T-helper 1 cell treated with Interleukin-12 subunit alpha and Interleukin-12 subunit beta and Interleukin-4 antibody, amounts not matched to agents 30 μg/mL and 1 μg/mL, for 36 hours (primary cell): Measurements from ENCODE around the gene APOH.

Experiments used
- H3K27ac Mint-ChIP-seq: one replicate; pipeline ENCODE4 v1.8.0; 2021; ENCODE audit warnings: mild to moderate bottlenecking, mixed read lengths
- H3K27me3 Mint-ChIP-seq: one replicate; pipeline ENCODE4 v1.8.0; 2021; ENCODE audit warnings: low read depth, mixed read lengths
- H3K36me3 Mint-ChIP-seq: one replicate; pipeline ENCODE4 v1.8.0; 2021; ENCODE audit warnings: low read depth, mixed read lengths
- H3K4me1 Mint-ChIP-seq: one replicate; pipeline ENCODE4 v1.8.0; 2021; ENCODE audit warnings: low read depth, mixed read lengths
- H3K4me3 Mint-ChIP-seq: one replicate; pipeline ENCODE4 v1.8.0; 2021; ENCODE audit warnings: mild to moderate bottlenecking, moderate library complexity, mixed read lengths
- H3K9me3 Mint-ChIP-seq: one replicate; pipeline ENCODE4 v1.8.0; 2021; ENCODE audit warnings: mixed read lengths

The APOH gene

GRCh38 chr17:66228887-66229782, at the start of gene APOH:
TSS of gene APOH (minus strand) at chr17:66229415. CDS start at chr17:66229379, 36 bp downstream.
- Mint-ChIP-seq H3K9me3 (no peaks in the 10 kb centered on the region), H3K27me3 (peaks cover 25% of the 10 kb centered on the region), H3K4me3 (no peak within 1 kb of the TSS), H3K36me3 (no peaks in the 10 kb centered on the region), H3K4me1 (no peaks in the 10 kb centered on the region), H3K27ac (no peak within 1 kb of the TSS)

DNA sequence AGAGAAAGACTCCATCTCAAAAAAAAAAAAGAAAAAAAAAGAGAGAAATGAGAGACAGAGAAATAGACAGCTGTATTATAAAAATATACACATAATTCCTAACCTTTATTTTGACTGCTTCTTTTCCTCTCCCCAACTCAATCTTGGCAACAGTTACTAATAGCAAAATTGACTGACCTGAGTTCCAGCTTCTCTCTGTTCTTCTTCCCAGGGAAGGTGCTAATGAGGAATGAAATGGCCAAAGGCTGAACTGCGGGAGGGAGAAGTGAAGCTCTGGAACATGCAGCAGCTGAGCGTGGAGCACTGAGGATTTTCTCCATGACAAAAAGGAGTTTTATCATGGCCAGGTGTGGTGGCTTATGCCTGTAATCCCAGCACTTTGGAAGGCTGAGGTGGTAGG, 48.0 kb upstream of the APOH start:
- H3K4me3 Mint-ChIP-seq, result no peak overlapping the region
- H3K9me3 Mint-ChIP-seq, result peaks cover 4% of the 10 kb centered on the region
- peaks cover 2% of the 10 kb centered on the region for H3K4me1 Mint-ChIP-seq
- no peak overlapping the region for H3K27ac Mint-ChIP-seq
- H3K27me3 Mint-ChIP-seq, result peaks cover 11% of the 10 kb centered on the region
- peaks cover 1% of the 10 kb centered on the region for H3K36me3 Mint-ChIP-seq

GRCh38 chr17:66276328-66276937, 47.2 kb upstream of the APOH start:
- Mint-ChIP-seq H3K4me3 (no peak overlapping the region), H3K27me3 (peaks cover 8% of the 10 kb centered on the region), H3K36me3 (no peaks in the 10 kb centered on the region), H3K27ac (no peak overlapping the region), H3K9me3 (no peaks in the 10 kb centered on the region), H3K4me1 (peaks cover 2% of the 10 kb centered on the region)

DNA sequence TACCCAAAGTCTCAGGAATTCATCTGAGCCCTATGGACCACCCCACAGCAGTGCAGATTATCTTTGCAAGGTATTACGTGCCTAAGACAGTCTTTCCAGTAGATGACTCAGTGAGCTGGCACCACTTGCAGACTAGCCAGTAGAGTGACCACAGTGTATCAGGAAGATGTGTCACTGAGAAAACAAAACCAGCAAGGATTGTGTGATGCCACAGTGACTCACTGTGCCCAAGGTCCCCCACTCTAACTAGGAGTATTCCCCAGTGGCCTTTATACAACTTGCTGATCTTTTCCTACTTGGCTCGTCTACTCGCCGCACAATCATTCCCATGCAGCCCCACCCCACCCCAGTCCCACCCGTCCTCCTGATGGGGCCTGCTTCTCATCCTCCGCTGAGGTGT, 46.4 kb upstream of the APOH start:
- H3K36me3 Mint-ChIP-seq, result no peaks in the 10 kb centered on the region
- no peak overlapping the region for H3K27ac Mint-ChIP-seq
- peaks cover 2% of the 10 kb centered on the region for H3K4me1 Mint-ChIP-seq
- H3K9me3 Mint-ChIP-seq, result no peaks in the 10 kb centered on the region
- H3K4me3 Mint-ChIP-seq, result no peak overlapping the region
- peaks cover 8% of the 10 kb centered on the region for H3K27me3 Mint-ChIP-seq

- Mint-ChIP-seq H3K9me3 (no peaks in the 10 kb centered on the region), H3K36me3 (no peaks in the 10 kb centered on the region), H3K27me3 (peaks cover 11% of the 10 kb centered on the region), H3K4me1 (peaks cover 2% of the 10 kb centered on the region), H3K4me3 (no peak overlapping the region), H3K27ac (no peak overlapping the region)
Observed at GRCh38 chr17:66273586-66273848, 44.3 kb upstream of the APOH start.

DNA sequence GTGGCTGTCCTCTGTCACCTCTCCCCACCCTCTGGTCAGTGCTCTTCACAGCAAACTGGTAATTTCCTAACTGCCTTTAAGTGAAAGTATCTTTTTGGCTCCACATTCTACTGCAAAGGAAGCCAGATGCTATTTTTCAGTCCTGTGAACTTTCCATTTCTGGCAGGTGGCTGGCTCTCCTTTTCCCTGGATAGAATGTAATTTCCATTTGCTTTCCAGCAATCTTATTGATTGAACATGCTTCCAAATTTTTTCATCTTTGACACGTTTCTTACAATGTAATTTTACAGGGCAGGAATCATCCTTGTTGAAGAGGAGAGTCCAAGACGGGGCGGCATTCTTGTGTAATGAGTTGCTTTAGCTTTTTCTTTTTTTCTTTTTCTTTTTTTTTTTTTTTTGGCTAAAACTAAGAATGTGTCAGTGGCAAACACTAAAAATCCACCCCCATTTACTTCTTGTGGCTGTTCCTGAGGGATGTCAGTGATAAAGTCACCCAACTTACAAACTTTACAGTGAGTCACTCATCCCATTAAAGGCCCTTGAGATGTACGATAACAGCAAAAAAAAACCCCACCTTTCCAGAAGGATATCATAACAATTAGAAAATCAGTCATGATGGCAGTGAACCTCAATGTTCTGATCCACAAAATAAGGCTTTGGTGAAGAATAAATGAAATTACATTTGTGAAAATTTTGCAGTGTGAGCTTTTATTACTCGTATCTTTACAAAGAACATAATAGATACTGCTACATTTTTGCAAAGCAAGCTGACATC, 43.8 kb upstream of the APOH start:
- H3K9me3 Mint-ChIP-seq, result no peaks in the 10 kb centered on the region
- peaks cover 11% of the 10 kb centered on the region for H3K27me3 Mint-ChIP-seq
- peaks cover 2% of the 10 kb centered on the region for H3K4me1 Mint-ChIP-seq
- no peaks in the 10 kb centered on the region for H3K36me3 Mint-ChIP-seq
- no peak overlapping the region for H3K27ac Mint-ChIP-seq
- no peak overlapping the region for H3K4me3 Mint-ChIP-seq

GRCh38 chr17:66271512-66271911, 42.3 kb upstream of the APOH start:
- no peak overlapping the region for H3K27ac Mint-ChIP-seq
- no peak overlapping the region for H3K4me3 Mint-ChIP-seq

GRCh38 chr17:66270106-66270505, 40.9 kb upstream of the APOH start:
- Mint-ChIP-seq H3K4me1 (no peaks in the 10 kb centered on the region), H3K9me3 (no peaks in the 10 kb centered on the region), H3K36me3 (no peaks in the 10 kb centered on the region), H3K4me3 (no peak overlapping the region), H3K27me3 (peaks cover 3% of the 10 kb centered on the region), H3K27ac (no peak overlapping the region)

More at GRCh38 chr17:66271512-66271911, 42.3 kb upstream of the APOH start:
- no peaks in the 10 kb centered on the region for H3K9me3 Mint-ChIP-seq
- H3K27me3 Mint-ChIP-seq, result peaks cover 9% of the 10 kb centered on the region
- no peaks in the 10 kb centered on the region for H3K36me3 Mint-ChIP-seq
- H3K4me1 Mint-ChIP-seq, result peaks cover 2% of the 10 kb centered on the region

DNA sequence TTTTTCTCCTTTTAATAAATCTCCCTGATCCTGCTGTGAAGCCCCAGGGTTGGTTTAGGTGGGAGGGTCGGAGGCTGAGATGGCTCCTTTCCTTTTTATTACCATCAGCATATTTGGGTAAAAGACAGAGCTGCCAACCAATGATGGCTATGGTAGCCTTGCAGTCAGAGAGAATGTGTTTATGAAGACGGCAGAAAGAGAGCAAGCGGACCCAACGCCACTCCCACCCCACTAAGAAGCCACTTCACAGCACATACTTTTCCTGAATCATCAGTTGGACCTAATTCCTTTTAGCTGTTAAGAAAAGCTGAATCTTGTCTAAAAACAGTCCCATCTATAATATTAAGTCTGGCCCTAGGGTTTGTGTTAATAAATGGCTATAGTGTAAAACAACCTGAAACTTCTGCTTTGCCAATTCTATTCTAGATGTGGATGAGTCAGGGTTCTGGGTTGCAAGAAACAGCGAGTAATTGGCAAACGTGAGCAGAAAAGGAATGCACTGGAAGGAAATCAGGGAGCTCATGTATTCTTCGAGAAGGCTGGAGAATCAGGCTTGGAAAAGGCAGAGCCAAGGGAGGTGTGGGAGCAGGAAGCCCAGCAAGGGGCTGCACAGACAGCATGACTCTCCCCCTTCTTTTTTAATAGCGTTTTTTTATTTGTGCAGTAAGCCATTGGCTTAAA, 39.2 kb upstream of the APOH start:
- Mint-ChIP-seq H3K4me3 (no peak overlapping the region), H3K9me3 (no peaks in the 10 kb centered on the region)

DNA sequence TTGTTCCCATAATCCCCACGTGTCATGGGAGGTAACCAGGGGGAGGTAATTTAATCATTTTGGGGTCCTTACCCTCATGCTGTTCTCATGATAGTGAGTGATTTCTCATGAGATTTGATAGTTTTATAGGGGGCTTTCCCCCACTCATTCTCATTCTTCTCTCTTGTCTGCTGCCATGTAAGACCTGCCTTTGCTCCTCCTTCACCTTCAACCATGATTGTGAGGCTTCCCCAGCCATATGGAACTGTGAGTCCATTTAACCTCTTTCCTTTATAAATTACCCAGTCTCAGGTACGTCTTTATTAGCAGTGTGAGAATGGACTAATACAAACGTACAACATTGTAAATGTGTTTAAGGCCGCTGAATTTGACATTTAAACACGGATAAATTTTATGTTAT, 35.5 kb upstream of the APOH start:
- H3K9me3 Mint-ChIP-seq, result no peaks in the 10 kb centered on the region
- peaks cover 5% of the 10 kb centered on the region for H3K4me1 Mint-ChIP-seq
- no peaks in the 10 kb centered on the region for H3K36me3 Mint-ChIP-seq
- no peak overlapping the region for H3K27ac Mint-ChIP-seq
- no peak overlapping the region for H3K4me3 Mint-ChIP-seq
- H3K27me3 Mint-ChIP-seq, result peaks cover 7% of the 10 kb centered on the region

More for the DNA sequence above, 39.2 kb upstream of the APOH start:
- Mint-ChIP-seq H3K4me1 (peaks cover 5% of the 10 kb centered on the region), H3K27ac (no peak overlapping the region), H3K36me3 (no peaks in the 10 kb centered on the region), H3K27me3 (peaks cover 10% of the 10 kb centered on the region)

GRCh38 chr17:66262767-66263166, 33.6 kb upstream of the APOH start:
- peaks cover 7% of the 10 kb centered on the region for H3K27me3 Mint-ChIP-seq
- no peaks in the 10 kb centered on the region for H3K9me3 Mint-ChIP-seq
- no peak overlapping the region for H3K27ac Mint-ChIP-seq
- H3K36me3 Mint-ChIP-seq, result no peaks in the 10 kb centered on the region
- peaks cover 5% of the 10 kb centered on the region for H3K4me1 Mint-ChIP-seq
- H3K4me3 Mint-ChIP-seq, result no peak overlapping the region

GRCh38 chr17:66260688-66261087, 31.5 kb upstream of the APOH start:
- no peaks in the 10 kb centered on the region for H3K36me3 Mint-ChIP-seq
- no peaks in the 10 kb centered on the region for H3K9me3 Mint-ChIP-seq
- peaks cover 7% of the 10 kb centered on the region for H3K27me3 Mint-ChIP-seq
- peaks cover 11% of the 10 kb centered on the region for H3K4me1 Mint-ChIP-seq
- H3K4me3 Mint-ChIP-seq, result no peak overlapping the region
- no peak overlapping the region for H3K27ac Mint-ChIP-seq

GRCh38 chr17:66260275-66260674, 31.1 kb upstream of the APOH start:
- peaks cover 7% of the 10 kb centered on the region for H3K27me3 Mint-ChIP-seq
- H3K9me3 Mint-ChIP-seq, result no peaks in the 10 kb centered on the region
- peaks cover 15% of the 10 kb centered on the region for H3K4me1 Mint-ChIP-seq
- H3K36me3 Mint-ChIP-seq, result no peaks in the 10 kb centered on the region
- H3K4me3 Mint-ChIP-seq, result no peak overlapping the region
- no peak overlapping the region for H3K27ac Mint-ChIP-seq

DNA sequence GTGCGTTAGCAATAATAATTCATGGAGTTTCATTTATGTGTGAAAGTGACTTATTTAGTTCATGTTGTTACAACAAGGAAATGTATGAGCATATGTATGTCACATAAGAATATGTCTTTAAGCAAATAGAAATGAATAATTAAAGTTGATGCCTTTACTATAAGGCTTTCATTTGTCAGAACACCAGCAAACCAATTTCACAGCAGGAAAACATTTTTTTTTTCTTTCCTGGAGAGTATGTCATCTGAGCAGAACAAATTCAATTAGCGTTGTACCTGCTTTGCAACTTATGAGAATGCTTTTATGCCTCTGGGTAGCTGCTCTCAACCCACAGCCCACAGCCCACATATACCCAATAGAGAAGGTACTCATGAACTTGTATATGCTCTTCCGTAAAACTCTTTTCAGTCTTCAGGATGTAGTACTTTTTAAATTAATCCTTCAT, 26.3 kb upstream of the APOH start:
- Mint-ChIP-seq H3K4me1 (peaks cover 16% of the 10 kb centered on the region), H3K4me3 (peak overlapping the region; percentile 59), H3K9me3 (no peaks in the 10 kb centered on the region), H3K36me3 (no peaks in the 10 kb centered on the region), H3K27me3 (no peaks in the 10 kb centered on the region), H3K27ac (peak overlapping the region; percentile 82)
